Camera-type eye (tissue), 1 donor: ENCODE results near the gene SCAMP5. TPM values are rescaled to one million over a fixed set of nuclear protein-coding genes. Genes with fewer than 3 reads are reported as not detected.

Source experiments
- total RNA-seq: library from RNA; depleted of rRNA; stranded (reverse); fragments of >200 nt; gene quantifications from one replicate; pipeline ENCODE4 v1.2.3, GENCODE V29; 2014

Gene SCAMP5
- total RNA-seq: 34.9 TPM

GRCh38 chr15:74995182-74995778, at the start of gene SCAMP5:
Gene SCAMP5, plus strand, starts transcription at chr15:74995563. Its CDS starts 16,277 bp downstream, at chr15:75011840.

GRCh38 chr15:74956648-74957475, 38.5 kb upstream of the SCAMP5 start, which contains the start of gene RPP25:
Gene RPP25, minus strand, starts transcription at chr15:74956772. Its CDS starts 189 bp downstream, at chr15:74956583.

GRCh38 chr15:75023181-75023871, 28.0 kb downstream of the SCAMP5 start, which contains the start of gene PPCDC:
Gene PPCDC, plus strand, starts transcription at chr15:75023590. Its CDS starts 4,729 bp downstream, at chr15:75028319.

Other genes with a start within 250 kb of the SCAMP5 start
- not detected for gene CYP1A2, start 246.7 kb upstream of the SCAMP5 start, total RNA-seq
- gene CSK, start 213.5 kb upstream of the SCAMP5 start, total RNA-seq: 39.9 TPM
- 3.0 TPM for gene LMAN1L, start 182.7 kb upstream of the SCAMP5 start, total RNA-seq
- gene CPLX3, start 168.9 kb upstream of the SCAMP5 start, total RNA-seq: 42.8 TPM
- 72.3 TPM for gene ULK3, start 152.4 kb upstream of the SCAMP5 start, total RNA-seq
- gene SCAMP2, start 122.2 kb upstream of the SCAMP5 start, total RNA-seq: 30.4 TPM
- 106 TPM for gene MPI, start 105.5 kb upstream of the SCAMP5 start, total RNA-seq
- gene FAM219B, start 88.7 kb upstream of the SCAMP5 start, total RNA-seq: 75.3 TPM
- gene COX5A, start 57.5 kb upstream of the SCAMP5 start, total RNA-seq: 56.7 TPM
- gene RPP25, start 38.8 kb upstream of the SCAMP5 start, total RNA-seq: 4.2 TPM
- 23.6 TPM for gene PPCDC, start 28.0 kb downstream of the SCAMP5 start, total RNA-seq
- gene C15orf39, start 206.3 kb downstream of the SCAMP5 start, total RNA-seq: 9.6 TPM